HCT116 (cell line): ENCODE data around the gene LAMA4. TPM values are rescaled to one million over a fixed set of nuclear protein-coding genes. Genes with fewer than 3 reads are reported as not detected.
"Not testable (repeated sequence)": the region's sequence is repeated elsewhere in the genome, so short reads cannot be mapped to it uniquely, and the experiment has no call there.

ENCODE experiments used
- ATAC-seq: fragments of 200-7000 bp; cut with Tn5 transposase; 2 replicates; pipeline ENCODE4 v1.9.1; 2020; ENCODE audit warnings: mild to moderate bottlenecking, moderate library complexity
- BruUV-seq: library from RNA; stranded (reverse); fragments of 400-500 nt; replicated peaks from 2 replicates; lab custom pipeline; 2021; lab: Mats Ljungman, UMichigan
- CTCF ChIA-PET: fragments of 300-600 bp; sonication (Branson Sonifier 250); formaldehyde crosslinking; loops from one replicate; lab custom pipeline; 2021; ENCODE audit warnings: antibody characterized with exemption; lab: Charles Lee
- POLR2A ChIA-PET: fragments of 300-600, 350-600 bp; sonication (Branson Sonifier 250); formaldehyde crosslinking; loops from one replicate; lab custom pipeline; 2021; ENCODE audit warnings: antibody characterized with exemption; lab: Charles Lee
- RAD21 ChIA-PET, 2 experiments: fragments of 300-600 bp; sonication (Branson Sonifier 250); formaldehyde crosslinking; loops; one replicate each; lab custom pipeline; 2023; ENCODE audit warnings: low total read pairs in 2 of 2; ENCODE audit not compliant: uncharacterized antibody in 2 of 2, unreplicated experiment in 2 of 2, low non-redundant PET in 1 of 2; lab: Charles Lee
- DNase-seq: peaks from one replicate; pipeline ENCODE4 v3.0.0-alpha.2; 2010; ENCODE audit warnings: low read depth, low spot score
- H2AFZ ChIP-seq: fragments of 200-600 bp; shearing (Covaris generic), sonication (generic); 2 replicates; pipeline ENCODE4 v1.6.1; 2017; ENCODE audit warnings: low read depth, mixed run types, mixed read lengths, antibody characterized with exemption, low read length; ENCODE audit not compliant: poor library complexity, severe bottlenecking
- H3K27ac ChIP-seq: 2 replicates; pipeline ENCODE4 v1.5.1; 2012; ENCODE audit warnings: low read depth, low read length
- H3K27me3 ChIP-seq: fragments of 200-600 bp; sonication (generic); 2 replicates; pipeline ENCODE4 v1.6.1; 2016; ENCODE audit warnings: mixed run types, low read length, mixed read lengths; ENCODE audit not compliant: insufficient read depth
- H3K36me3 ChIP-seq, 2 experiments: fragments of 200-500 bp in 1 of 2; fragments of 200-600 bp in 1 of 2; sonication (Bioruptor generic) in 1 of 2; sonication (generic) in 1 of 2; 2 replicates each; pipeline versions ENCODE4 v1.5.1 to v1.6.1; 2014 to 2016; ENCODE audit warnings: low read length in 2 of 2, inconsistent platforms in 1 of 2, mixed read lengths in 1 of 2, mixed run types in 1 of 2; ENCODE audit not compliant: insufficient read depth in 2 of 2, control insufficient read depth in 1 of 2
- H3K4me1 ChIP-seq, 2 experiments: fragments of 200-600 bp in 1 of 2; sonication (generic) in 1 of 2; 2 replicates each; pipeline versions ENCODE4 v1.5.1 to v1.6.1; 2012 to 2017; ENCODE audit warnings: low read length in 2 of 2, inconsistent platforms in 1 of 2, mild to moderate bottlenecking in 1 of 2, mixed read lengths in 1 of 2, mixed run types in 1 of 2, moderate library complexity in 1 of 2; ENCODE audit not compliant: insufficient read depth in 2 of 2, control insufficient read depth in 1 of 2
- H3K4me2 ChIP-seq: fragments of 200-600 bp; sonication (generic); 2 replicates; pipeline ENCODE4 v1.6.1; 2017; ENCODE audit warnings: mixed run types, low read length, mixed read lengths
- H3K4me3 ChIP-seq, 2 experiments: fragments of 200-600 bp in 1 of 2; sonication (generic) in 1 of 2; replicated peaks in 1 of 2; 2 replicates each; pipeline ENCODE4 v1.5.1; 2011 to 2016; ENCODE audit warnings: low read length in 2 of 2, control low read depth in 1 of 2, low read depth in 1 of 2, mild to moderate bottlenecking in 1 of 2, mixed read lengths in 1 of 2, mixed run types in 1 of 2
- H3K79me2 ChIP-seq: fragments of 200-600 bp; sonication (generic); 2 replicates; pipeline ENCODE4 v1.6.1; 2017; ENCODE audit warnings: mild to moderate bottlenecking, mixed run types, low read length, moderate library complexity, mixed read lengths; ENCODE audit not compliant: insufficient read depth
- H3K9ac ChIP-seq: fragments of 200-600 bp; sonication (generic); 2 replicates; pipeline ENCODE4 v1.6.1; 2016; ENCODE audit warnings: low read length, mixed read lengths
- H3K9me2 ChIP-seq: fragments of 200-600 bp; sonication (generic), shearing (Covaris generic); 2 replicates; pipeline ENCODE4 v1.6.1; 2017; ENCODE audit warnings: mixed run types, mild to moderate bottlenecking, moderate library complexity; ENCODE audit not compliant: insufficient read depth
- H3K9me3 ChIP-seq, 2 experiments: fragments of 200-500 bp in 1 of 2; fragments of 200-600 bp in 1 of 2; sonication (Bioruptor generic) in 1 of 2; sonication (generic) in 1 of 2; 2 replicates each; pipeline ENCODE4 v1.6.1; 2014 to 2017; ENCODE audit warnings: low read length in 2 of 2, mixed read lengths in 2 of 2, inconsistent platforms in 1 of 2, low read depth in 1 of 2, mild to moderate bottlenecking in 1 of 2, mixed run types in 1 of 2, moderate library complexity in 1 of 2; ENCODE audit not compliant: control insufficient read depth in 1 of 2, insufficient read depth in 1 of 2
- H4K20me1 ChIP-seq: fragments of 200-600 bp; sonication (generic), shearing (Covaris generic); 2 replicates; pipeline ENCODE4 v1.6.1; 2017; ENCODE audit warnings: mixed run types, mild to moderate bottlenecking, moderate library complexity; ENCODE audit not compliant: insufficient read depth
- ATF3 ChIP-seq: IDR thresholded peaks from 2 replicates; pipeline ENCODE4 v1.6.1; 2012
- EGR1 ChIP-seq: IDR thresholded peaks from 2 replicates; pipeline ENCODE4 v1.6.1; 2012; ENCODE audit warnings: low read depth
- ELF1 ChIP-seq: IDR thresholded peaks from 2 replicates; pipeline ENCODE4 v1.6.1; 2012; ENCODE audit warnings: low read depth, borderline replicate concordance
- FOSL1 ChIP-seq: IDR thresholded peaks from 2 replicates; pipeline ENCODE4 v1.6.1; 2012; ENCODE audit warnings: low read depth
- intact Hi-C: fragments of 100-400 bp; cut with micrococcal nuclease; formaldehyde crosslinking; loops from 2 replicates; pipeline ENCODE4 v1.10.0; 2022
- total RNA-seq: library from RNA; stranded (reverse); gene quantifications from one replicate; pipeline ENCODE4 v1.2.1, GENCODE V29; 2021; ENCODE audit not compliant: unreplicated experiment
- TF ChIP-seq, protein P1 (sequence below): IDR thresholded peaks from 2 replicates; pipeline ENCODE4 v1.6.1; 2012

The LAMA4 gene
- total RNA-seq, 1 experiment from 2014 or later, result 2.2 TPM

GRCh38 chr6:112202639-112203341, 51.6 kb downstream of the LAMA4 start:
- peaks cover 3 to 47% of the 10 kb centered on the region in 2 experiments; a peak in 3 of 4 replicates for H3K4me1 ChIP-seq
- H3K4me2 ChIP-seq, result peak overlapping the region; percentile 68
- TF ChIP-seq, protein P1, sequence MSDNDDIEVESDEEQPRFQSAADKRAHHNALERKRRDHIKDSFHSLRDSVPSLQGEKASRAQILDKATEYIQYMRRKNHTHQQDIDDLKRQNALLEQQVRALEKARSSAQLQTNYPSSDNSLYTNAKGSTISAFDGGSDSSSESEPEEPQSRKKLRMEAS, result 0 out of 2 replicates have a peak, but pooled peaks have one; percentile 32
- TF ChIP-seq EGR1 (peak; percentile 31; the same call in 1 of the 2 replicates), ELF1 (no peak), FOSL1 (no peak), ATF3 (no peak)
- TF ChIP-seq, all 23 proteins: peak for 2
- H3K27ac ChIP-seq, result no peak overlapping the region
- ChIA-PET CTCF (interaction anchor here (1.5 kb wide), 1 partner anchor 23 kb away, joined by 7 read pairs; no protein-coding TSS in a partner anchor), POLR2A (no interaction called here), RAD21 (no interaction called here)
- no peaks in the 10 kb centered on the region for H3K27me3 ChIP-seq
- H3K36me3 ChIP-seq, result no peaks in the 10 kb centered on the region
- no peaks in the 10 kb centered on the region for H3K79me2 ChIP-seq
- H3K9me3 ChIP-seq, result no peaks in the 10 kb centered on the region
- H2AFZ ChIP-seq, result peak overlapping the region; percentile 99
- intact Hi-C loops, result no loop called here
- peak overlapping the region; percentile 39 for H3K9ac ChIP-seq
- BruUV-seq, result no TSS peak
- no peaks in the 10 kb centered on the region for H3K9me2 ChIP-seq
- DNase-seq (no peak), ATAC-seq (peak; percentile 46)
- peak overlapping the region in 1 of 2 experiments; percentile 35; a peak in 1 of 4 replicates for H3K4me3 ChIP-seq
- H4K20me1 ChIP-seq, result no peaks in the 10 kb centered on the region

GRCh38 chr6:112200185-112200914, 54.0 kb downstream of the LAMA4 start:
- CTCF ChIA-PET, BruUV-seq, H3K9me3 ChIP-seq, H3K36me3 ChIP-seq, H3K9me2 ChIP-seq, H3K27ac ChIP-seq, H3K79me2 ChIP-seq, DNase-seq, H3K4me3 ChIP-seq, H2AFZ ChIP-seq, H4K20me1 ChIP-seq, ATAC-seq, H3K4me2 ChIP-seq, H3K27me3 ChIP-seq, H3K9ac ChIP-seq, intact Hi-C loops, POLR2A ChIA-PET, RAD21 ChIA-PET: not testable (repeated sequence)
- peaks cover 3 to 39% of the 10 kb centered on the region in 2 experiments; a peak in 3 of 4 replicates for H3K4me1 ChIP-seq
